Pons (tissue), 1 donor: ENCODE data around the gene C1QTNF1.
A peak's percentile ranks its signal among the peaks of the same experiment; 100 is the strongest.
"Not testable (repeated sequence)": the region's sequence is repeated elsewhere in the genome, so short reads cannot be mapped to it uniquely, and the experiment has no call there.

ENCODE experiments used
- DNase-seq: peaks from one replicate; pipeline ENCODE4 v3.0.0-alpha.2; 2016; ENCODE audit warnings: low spot score

C1QTNF1 gene

GRCh38 chr17:79024901-79025737 lies 1.1 kb downstream of the C1QTNF1 start:
- no peak for DNase-seq

DNA sequence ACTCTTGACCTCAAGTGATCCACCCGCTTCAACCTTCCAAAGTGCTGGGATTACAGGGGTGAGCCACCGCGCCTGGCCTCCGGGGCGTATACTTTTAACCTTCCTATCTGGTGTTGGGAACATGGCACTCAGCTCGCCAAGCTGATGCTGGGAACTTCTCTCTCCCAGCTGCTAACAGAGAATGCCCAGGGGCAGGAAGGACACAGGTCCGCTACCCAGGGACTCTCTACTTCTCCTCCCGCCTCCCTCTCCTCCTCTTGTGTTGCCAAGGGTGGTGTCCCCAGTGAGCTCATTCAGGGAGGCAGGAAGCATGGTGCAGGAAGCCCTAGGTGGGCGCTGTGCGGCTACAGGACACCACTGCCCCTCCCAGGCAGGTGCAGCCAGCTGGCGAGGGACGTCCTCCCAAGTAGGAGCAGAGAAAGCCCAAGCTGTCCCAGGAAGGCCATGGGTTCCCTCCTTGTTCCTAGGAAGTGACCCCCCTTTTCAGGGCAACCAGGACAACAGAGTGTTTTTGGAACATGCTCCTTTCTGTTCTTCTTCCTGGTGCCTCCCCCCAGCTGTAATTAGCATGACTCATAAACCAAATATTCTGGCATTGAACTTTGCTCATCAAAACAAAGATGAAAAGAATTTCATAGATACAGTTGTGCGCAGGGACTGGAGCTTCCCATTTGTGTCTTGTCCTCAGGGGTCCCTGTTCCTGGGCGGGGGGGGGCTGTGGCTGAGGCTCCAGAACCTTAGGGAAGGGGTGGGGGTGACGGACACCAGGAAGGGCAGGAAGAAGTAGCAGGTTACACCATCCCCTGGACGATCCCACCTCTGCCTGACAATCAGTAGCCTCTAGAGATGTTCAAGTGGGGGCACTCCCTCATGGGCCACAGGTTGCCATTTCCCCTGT lies 2.7 kb downstream of the C1QTNF1 start:
- DNase-seq, result no peak

GRCh38 chr17:79027274-79027924 lies 3.4 kb downstream of the C1QTNF1 start:
- no peak for DNase-seq

GRCh38 chr17:79027925-79028491 lies 4.0 kb downstream of the C1QTNF1 start:
- DNase-seq, result no peak

- no peak for DNase-seq
Observed at GRCh38 chr17:79028496-79029326, 4.7 kb downstream of the C1QTNF1 start.

DNA sequence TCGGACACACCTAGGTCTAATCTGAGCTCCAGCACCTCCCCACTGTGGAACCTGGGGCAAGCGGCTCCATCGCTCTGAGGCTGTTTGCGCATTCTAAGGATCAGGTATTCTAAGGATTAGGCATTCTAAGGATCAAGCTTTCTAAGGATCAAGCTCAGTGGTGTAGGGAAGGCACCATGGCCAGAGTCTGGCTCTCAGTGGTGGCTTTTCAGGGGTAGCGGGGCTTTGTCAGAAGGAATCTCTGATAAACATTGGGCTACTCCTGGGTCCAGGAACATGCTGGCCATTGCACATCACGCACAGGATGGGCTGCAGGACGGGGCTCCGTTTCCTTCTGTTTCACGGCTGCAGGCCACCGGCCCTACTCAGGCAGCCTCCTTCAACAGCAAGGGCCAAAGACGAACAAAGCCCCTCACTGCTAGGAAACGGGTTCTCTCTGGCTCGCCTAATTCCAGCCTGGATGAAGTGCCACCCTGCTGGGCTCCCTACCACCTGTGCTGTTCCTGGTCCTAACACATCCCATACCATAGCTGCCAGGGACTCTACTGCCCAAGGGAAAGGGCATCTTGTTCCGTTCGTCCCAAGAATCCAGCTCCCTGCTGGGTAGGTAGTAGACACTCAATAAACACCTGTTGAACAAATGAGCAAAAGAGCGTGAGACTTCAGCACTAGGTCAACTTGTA lies 5.5 kb downstream of the C1QTNF1 start:
- DNase-seq, result no peak

GRCh38 chr17:79030636-79031035 lies 6.7 kb downstream of the C1QTNF1 start:
- DNase-seq, result not testable (repeated sequence)

DNA sequence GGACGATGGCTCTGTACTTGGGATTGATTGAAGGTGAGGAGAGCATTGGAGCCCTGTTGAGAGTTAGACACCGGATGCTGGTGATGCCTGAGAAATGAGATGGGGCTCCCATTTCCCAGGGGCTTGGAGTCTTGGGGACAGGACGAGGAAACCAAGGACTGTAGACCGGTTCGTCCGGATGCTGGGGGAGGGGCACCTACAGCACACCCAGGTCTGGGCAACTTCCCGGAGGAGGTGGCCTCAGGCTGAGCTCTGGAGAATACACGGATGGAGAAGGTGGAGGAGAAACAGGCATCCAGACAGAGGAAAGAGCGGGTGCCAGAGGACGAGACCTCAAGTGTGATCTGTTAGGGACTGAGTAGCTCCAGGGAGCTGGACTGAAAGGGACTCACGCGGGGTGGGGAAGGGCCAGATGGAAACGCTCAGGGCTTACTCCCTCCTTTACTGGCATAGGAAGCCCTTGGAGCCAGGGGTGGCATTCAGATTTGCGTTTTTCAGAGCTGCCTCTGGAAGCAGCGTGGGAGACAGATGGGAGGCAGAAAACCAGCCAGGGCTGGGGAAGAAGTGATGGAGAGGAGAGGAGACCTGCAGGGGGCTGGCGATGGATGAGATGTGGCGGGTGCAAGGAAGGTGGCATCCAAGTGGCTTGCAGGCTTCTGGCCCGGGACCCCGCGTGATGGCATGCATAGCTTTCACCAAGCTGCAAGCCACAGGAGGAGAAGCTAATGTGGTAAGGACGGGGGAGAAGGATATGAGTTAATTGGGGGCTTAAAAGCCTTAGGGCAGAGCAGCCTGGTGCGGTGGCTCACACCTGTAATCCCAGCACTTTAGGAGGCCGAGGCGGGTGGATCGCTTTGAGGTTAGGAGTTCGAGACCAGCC lies 8.3 kb downstream of the C1QTNF1 start:
- no peak for DNase-seq

DNA sequence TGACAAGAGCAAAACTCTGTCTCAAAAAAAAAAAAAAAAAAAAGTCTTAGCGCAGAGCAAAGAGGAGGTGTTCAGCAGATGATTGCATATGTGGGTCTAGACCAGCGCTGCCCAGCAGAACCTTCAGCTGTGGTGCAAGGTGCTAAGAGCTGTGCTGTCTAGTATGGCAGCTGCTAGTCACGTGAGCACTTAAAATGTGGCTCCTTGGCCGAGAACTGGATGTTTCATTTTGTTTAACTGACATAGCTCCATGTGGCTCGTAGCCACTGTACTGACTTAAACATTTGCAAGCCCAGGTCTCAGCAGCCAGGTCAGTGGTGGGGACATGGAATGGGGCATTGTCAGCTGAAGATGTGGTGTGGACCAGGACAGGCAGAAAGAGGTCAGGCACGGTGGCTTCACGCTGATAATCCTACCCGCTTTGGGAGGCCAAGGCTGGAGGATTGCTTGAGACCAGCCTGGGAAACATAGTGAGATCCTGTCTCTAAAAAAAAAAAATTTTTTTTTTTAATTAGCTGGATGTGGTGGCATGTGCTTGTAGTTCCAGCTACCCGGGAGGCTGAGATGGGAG lies 9.2 kb downstream of the C1QTNF1 start:
- no peak for DNase-seq

DNA sequence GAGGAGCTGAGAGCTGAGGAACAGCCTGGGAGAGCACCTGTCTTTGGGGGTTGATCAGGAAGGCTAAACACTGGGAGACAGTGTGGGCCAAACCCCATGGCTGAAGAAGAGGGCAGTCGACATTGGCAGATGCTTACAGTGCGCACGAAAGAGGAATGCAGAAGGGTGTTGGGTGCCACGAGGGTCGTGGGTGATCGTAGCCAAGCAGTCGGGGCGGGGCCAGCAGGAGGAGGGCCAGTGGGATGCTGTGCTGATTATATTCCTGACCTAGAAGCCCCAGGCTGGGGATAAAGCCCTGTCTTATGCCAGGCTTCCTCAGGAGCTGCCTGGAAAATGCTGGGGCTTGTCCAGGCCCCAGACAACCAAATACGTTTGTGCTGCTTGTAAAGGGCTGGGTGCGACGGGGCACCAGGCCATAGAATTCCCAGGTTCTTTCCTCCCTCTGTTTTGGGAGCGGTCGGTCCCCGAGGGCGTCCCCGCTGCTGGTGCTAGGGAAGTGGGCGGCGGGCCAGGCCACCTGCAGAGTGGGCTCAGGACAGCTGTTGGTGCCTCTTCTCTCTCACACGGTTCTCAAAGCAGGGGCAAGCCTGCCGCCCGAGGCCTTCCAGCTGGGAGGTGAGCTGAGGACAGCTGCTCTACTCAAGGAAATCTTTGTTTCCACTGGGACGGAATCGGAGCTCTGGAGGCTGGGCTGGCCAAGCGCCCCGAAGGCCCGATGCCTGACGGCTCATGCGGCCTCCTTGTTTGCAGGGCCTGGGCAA lies 10.0 kb downstream of the C1QTNF1 start:
- DNase-seq, result peak; percentile 91

- no peak for DNase-seq
Observed at GRCh38 chr17:79034931-79035485, 11.0 kb downstream of the C1QTNF1 start.

DNA sequence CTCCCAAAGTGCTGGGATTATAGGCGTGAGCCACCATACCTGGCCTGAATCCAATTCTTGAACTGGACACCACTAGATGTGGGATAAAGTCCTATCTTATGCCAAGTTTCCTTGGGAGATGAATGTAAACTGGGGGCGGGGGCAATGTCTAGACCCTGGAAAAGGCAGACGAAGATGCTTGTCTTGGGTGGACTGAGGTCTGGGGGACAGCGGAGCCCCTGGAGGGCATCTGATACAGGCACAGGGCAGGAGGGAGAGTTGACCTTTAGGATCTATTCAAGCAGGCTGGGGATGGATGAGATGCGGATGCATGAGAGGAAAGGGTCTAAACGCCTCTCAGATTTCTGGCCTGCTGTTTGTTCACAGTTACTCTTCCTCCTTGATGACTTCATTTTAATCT lies 11.7 kb downstream of the C1QTNF1 start:
- no peak for DNase-seq

GRCh38 chr17:79036181-79036580 lies 12.2 kb downstream of the C1QTNF1 start:
- no peak for DNase-seq

- DNase-seq, result peak; percentile 63
Observed at GRCh38 chr17:79036596-79036995, 12.6 kb downstream of the C1QTNF1 start.

- no peak for DNase-seq
Observed at GRCh38 chr17:79038545-79039135, 14.7 kb downstream of the C1QTNF1 start.

- DNase-seq, result no peak
Observed at GRCh38 chr17:79039171-79039570, 15.2 kb downstream of the C1QTNF1 start.

DNA sequence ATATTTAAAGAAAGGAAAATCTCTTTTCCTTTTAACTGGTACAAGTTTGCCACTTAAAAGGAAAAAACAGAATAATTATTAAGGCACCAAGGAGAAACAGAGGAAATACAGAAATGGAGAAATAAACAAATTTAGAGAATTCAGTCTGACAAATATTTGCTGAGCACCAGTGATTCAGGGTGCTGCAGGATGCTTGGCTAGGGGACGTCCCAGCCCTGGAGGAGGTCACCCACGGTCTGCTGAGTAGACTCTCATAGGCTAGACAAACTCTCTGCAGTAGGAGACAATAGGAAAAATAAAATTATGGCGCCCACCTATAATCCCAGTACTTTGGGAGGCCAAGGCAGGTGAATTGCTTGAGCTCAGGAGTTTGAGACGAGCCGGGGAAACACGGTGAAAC lies 15.9 kb downstream of the C1QTNF1 start:
- no peak for DNase-seq
